K562 (cell line): ENCODE data around the gene GYPC. TPM values are rescaled to one million over a fixed set of nuclear protein-coding genes. Genes with fewer than 3 reads are reported as not detected.

Source experiments
- ATAC-seq: fragments of 200-7000 bp; cut with Tn5 transposase; 3 replicates; pipeline ENCODE4 v1.9.1; 2020; ENCODE audit warnings: moderate library complexity
- BruUV-seq: library from RNA; stranded (reverse); fragments of 400-500 nt; replicated peaks from 2 replicates; lab custom pipeline; 2021; lab: Mats Ljungman, UMichigan
- CTCF ChIA-PET: fragments of 300-600 bp; formaldehyde crosslinking; extraction: SDS; loops from one replicate; lab custom pipeline; 2021; ENCODE audit warnings: low intra/inter-chr PET ratio; lab: Yijun Ruan, JAX
- POLR2A ChIA-PET: fragments of 300-600, 350-650 bp; sonication (Branson Sonifier 250); formaldehyde crosslinking; extraction: SDS; loops from one replicate; lab custom pipeline; 2021; ENCODE audit warnings: antibody characterized with exemption, inconsistent platforms; lab: Yijun Ruan, JAX
- DNase-seq, 4 experiments: peaks; one replicate each; pipeline versions ENCODE4 v3.0.0 to v3.0.0-alpha.2; 2011 to 2018; ENCODE audit warnings: low spot score in 3 of 4, mixed read lengths in 3 of 4; ENCODE audit errors: extremely low read depth in 1 of 4
- FAIRE-seq: peaks from 2 replicates; lab custom pipeline; 2011; peaks lifted over from hg19 to GRCh38; lab: Jason Lieb, UNC
- H2AFZ ChIP-seq: 2 replicates; pipeline ENCODE4 v1.6.0; 2011; ENCODE audit warnings: low read depth, low read length, control low read depth, inconsistent platforms
- H3K27ac ChIP-seq: fragments of 200-600 bp; 3 replicates; pipeline ENCODE4 v1.8.0; 2011; ENCODE audit warnings: low read depth, mild to moderate bottlenecking, control low read depth, inconsistent platforms, low read length, moderate library complexity, mixed read lengths; ENCODE audit errors: extremely low read depth
- H3K27me3 ChIP-seq, 2 experiments: fragments of 300-600 bp in 1 of 2; 2 replicates in 1 of 2; 3 replicates in 1 of 2; pipeline versions ENCODE4 v1.6.0 to v1.8.0; 2011; ENCODE audit warnings: inconsistent platforms in 2 of 2, low read length in 2 of 2, mild to moderate bottlenecking in 1 of 2, mixed read lengths in 1 of 2, moderate library complexity in 1 of 2; ENCODE audit not compliant: control insufficient read depth in 2 of 2, insufficient read depth in 2 of 2
- H3K36me3 ChIP-seq: fragments of 300-600 bp; 3 replicates; pipeline ENCODE4 v1.8.0; 2011; ENCODE audit warnings: mild to moderate bottlenecking, low read length, inconsistent platforms; ENCODE audit not compliant: control insufficient read depth, insufficient read depth
- H3K4me1 ChIP-seq, 2 experiments: fragments of 200-600 bp in 1 of 2; replicated peaks in 1 of 2; 2 replicates in 1 of 2; 3 replicates in 1 of 2; pipeline versions ENCODE4 v1.5.1 to v1.8.0; 2011; ENCODE audit warnings: inconsistent platforms in 2 of 2, low read length in 2 of 2, mild to moderate bottlenecking in 1 of 2, mixed read lengths in 1 of 2, moderate library complexity in 1 of 2; ENCODE audit not compliant: control insufficient read depth in 2 of 2, insufficient read depth in 2 of 2
- H3K4me2 ChIP-seq: 2 replicates; pipeline ENCODE4 v1.6.1; 2011; ENCODE audit warnings: low read length, control low read depth, inconsistent platforms, mixed read lengths; ENCODE audit not compliant: insufficient read depth
- H3K4me3 ChIP-seq: fragments of 200-600 bp; sonication (generic), shearing (Covaris generic); 2 replicates; pipeline ENCODE4 v1.5.1; 2016; ENCODE audit warnings: control low read depth, inconsistent platforms
- H3K79me2 ChIP-seq: fragments of 200-600 bp; 3 replicates; pipeline ENCODE4 v1.8.0; 2011; ENCODE audit warnings: low read length, inconsistent platforms; ENCODE audit not compliant: control insufficient read depth, insufficient read depth
- H3K9ac ChIP-seq, 2 experiments: 2 replicates each; pipeline versions ENCODE4 v1.6.0 to v1.6.1; 2011; ENCODE audit warnings: low read depth in 2 of 2, low read length in 2 of 2, control low read depth in 1 of 2, inconsistent platforms in 1 of 2, mild to moderate bottlenecking in 1 of 2, mixed read lengths in 1 of 2; ENCODE audit not compliant: insufficient read depth in 1 of 2
- H3K9me1 ChIP-seq: one replicate; pipeline ENCODE4 v1.6.0; 2011; ENCODE audit warnings: inconsistent platforms, mild to moderate bottlenecking, low read length, moderate library complexity; ENCODE audit not compliant: control insufficient read depth, insufficient read depth
- H3K9me3 ChIP-seq: replicated peaks from 2 replicates; pipeline ENCODE4 v1.5.1; 2011; ENCODE audit warnings: low read depth, low read length, inconsistent platforms; ENCODE audit not compliant: control insufficient read depth, insufficient read depth
- H4K20me1 ChIP-seq: replicated peaks from 2 replicates; pipeline ENCODE4 v1.6.1; 2011; ENCODE audit warnings: low read length, inconsistent platforms, mixed read lengths; ENCODE audit not compliant: control insufficient read depth, insufficient read depth
- ARID1B ChIP-seq: fragments of 450-650 bp; IDR thresholded peaks from 2 replicates; pipeline ENCODE4 v1.6.1; 2016; ENCODE audit warnings: antibody characterized with exemption, mild to moderate bottlenecking, inconsistent platforms
- ARID2 ChIP-seq: fragments of 450-650 bp; IDR thresholded peaks from 2 replicates; pipeline ENCODE4 v1.6.1; 2017; ENCODE audit warnings: antibody characterized with exemption, mild to moderate bottlenecking
- CBFA2T2 ChIP-seq: fragments of 450-650 bp; conservative IDR thresholded peaks from 2 replicates; pipeline ENCODE4 v1.6.1; 2017; ENCODE audit warnings: mild to moderate bottlenecking
- CCNT2 ChIP-seq: IDR thresholded peaks from 2 replicates; pipeline ENCODE4 v1.6.1; 2011; ENCODE audit warnings: borderline replicate concordance, low read depth, mild to moderate bottlenecking, moderate library complexity, mixed read lengths, low read length; ENCODE audit not compliant: insufficient read length; ENCODE audit errors: extremely low read depth
- CHD2 ChIP-seq: IDR thresholded peaks from 2 replicates; pipeline ENCODE4 v1.6.1; 2011; ENCODE audit warnings: low read depth, low read length
- DEAF1 ChIP-seq: fragments of 450-650 bp; formaldehyde crosslinking; IDR thresholded peaks from 2 replicates; pipeline ENCODE4 v1.4.0; 2020; ENCODE audit warnings: mild to moderate bottlenecking, moderate library complexity
- FUS ChIP-seq: fragments of 200-400 bp; formaldehyde crosslinking; optimal IDR thresholded peaks from 2 replicates; pipeline ENCODE3; 2017; ENCODE audit warnings: low read depth, low read length
- NCOA6 ChIP-seq: fragments of 450-650 bp; IDR thresholded peaks from 2 replicates; pipeline ENCODE4 v1.6.1; 2017; ENCODE audit warnings: mild to moderate bottlenecking
- NFRKB ChIP-seq: fragments of 450-650 bp; IDR thresholded peaks from 2 replicates; pipeline ENCODE4 v1.6.1; 2016; ENCODE audit warnings: low read depth
- TEAD1 ChIP-seq, 2 experiments: fragments of 450-650 bp in 1 of 2; sonication (generic) in 1 of 2; formaldehyde crosslinking; IDR thresholded peaks; 2 replicates each; pipeline versions ENCODE4 v1.4.0 to v1.8.0; 2020 to 2022; ENCODE audit warnings: mild to moderate bottlenecking in 2 of 2, missing genetic modification reagents in 1 of 2
- ZBTB40 ChIP-seq, 2 experiments: fragments of 450-650 bp in 1 of 2; sonication (generic) in 1 of 2; formaldehyde crosslinking in 1 of 2; IDR thresholded peaks; 2 replicates each; pipeline versions ENCODE4 v1.7.1 to v1.9.0; 2016 to 2022; ENCODE audit warnings: inconsistent platforms in 1 of 2, mild to moderate bottlenecking in 1 of 2, missing genetic modification reagents in 1 of 2
- ZNF589 ChIP-seq: fragments of 200-800 bp; sonication (Bioruptor generic); IDR thresholded peaks from 2 replicates; pipeline ENCODE4 v1.6.1; 2016; ENCODE audit warnings: low read depth, missing genetic modification characterization, missing compliant biosample characterization
- WGBS: fragments of 100-300 bp; shearing (Covaris generic); methylation state at CpG from one replicate; pipeline ENCODE4 v1.1.6; 2016; ENCODE audit warnings: low coverage, mixed read lengths; ENCODE audit not compliant: insufficient coverage; ENCODE audit errors: missing lambda C conversion rate; 5-methylcytosine and 5-hydroxymethylcytosine counted together
- in situ Hi-C: fragments of 300-500 bp; cut with MboI; formaldehyde crosslinking; loops from 4 replicates; pipeline ENCODE4 v1.15.0; 2018; ENCODE audit warnings: inconsistent platforms, mixed read lengths
- intact Hi-C: fragments of 100-400 bp; cut with micrococcal nuclease; formaldehyde crosslinking; loops from 2 replicates; pipeline ENCODE4 v1.14.2; 2022
- polyA plus RNA-seq, 8 experiments: library from polyadenylated mRNA; depleted of rRNA in 4 of 8; stranded (reverse) in 5 of 8; unstranded in 3 of 8; fragments of >200 nt; fragmentation: Nextera tagmentation in 2 of 8; fragmentation: Illumina TruSeq in 1 of 8; extraction: Ambion mirVana in 2 of 8; extraction: Trizol in 1 of 8; gene quantifications; 2 replicates each; pipeline versions ENCODE4 v1.2.1 to v1.2.3, GENCODE V29; 2011 to 2014; ENCODE audit warnings: inconsistent platforms in 1 of 8, missing spikeins in 1 of 8
- total RNA-seq, 7 experiments: library from RNA; depleted of rRNA in 6 of 7; stranded (reverse); fragments of >200 nt in 6 of 7; fragmentation: Illumina TruSeq in 2 of 7; extraction: Trizol in 2 of 7; gene quantifications; 2 replicates each; pipeline versions ENCODE4 v1.2.1 to v1.2.3, GENCODE V29; 2011 to 2021; ENCODE audit warnings: low replicate concordance in 1 of 7

Gene GYPC
- total and polyA plus RNA-seq, 9 of the 15 experiments (the other 6 are each of a cell fraction or from before 2014, with no cell fraction given): 50.6 to 282 (median 194) TPM

- Histone ChIP-seq H3K79me2 (peaks cover 83% of the 10 kb centered on the region), H4K20me1 (peaks cover 18% of the 10 kb centered on the region), H3K9ac (peak overlapping the region; percentile 96 to 99), H3K9me3 (no peaks in the 10 kb centered on the region), H3K9me1 (no peaks in the 10 kb centered on the region), H3K36me3 (peaks cover 49% of the 10 kb centered on the region), H3K4me2 (peak overlapping the region; percentile 92), H3K27ac (peak overlapping the region; percentile 92), H3K4me1 (peaks cover 59 to 70% of the 10 kb centered on the region in 2 experiments), H3K27me3 (no peaks in the 10 kb centered on the region), H2AFZ (no peak overlapping the region), H3K4me3 (peak overlapping the region; percentile 82)
- POLR2A ChIA-PET: interaction anchor here (0.6 to 1.8 kb wide), 5 partner anchors 13 to 305 kb away, joined by 3 to 5 read pairs (median 3); no protein-coding TSS in a partner anchor
- WGBS: 24% methylated on average over 2 of the region's 2 CpGs
- CTCF ChIA-PET: no interaction called here
- DNase-seq (no peak), ATAC-seq (no peak), FAIRE-seq (no peak)
- in situ Hi-C loops (no loop called here), intact Hi-C loops (loop anchor here (1.0 kb wide), 1 partner anchor 43 kb away; no protein-coding TSS in a partner anchor)
- BruUV-seq: no TSS peak
- TF ChIP-seq CBFA2T2 (no peak), CCNT2 (no peak), NFRKB (peak; percentile 9; the same call in 1 of the 2 replicates), NCOA6 (no peak), ARID1B (no peak), FUS (no peak), ZBTB40 (IDR thresholded peaks at IDR 0.05) (peak; percentile 9; the same call in 1 of the 2 replicates), ZBTB40 (CRISPR knock-in tag; IDR thresholded peaks at IDR 0.05) (no peak), DEAF1 (CRISPR knock-in tag) (no peak), ARID2 (no peak), TEAD1 (CRISPR knock-in tag; IDR thresholded peaks at IDR 0.05) (no peak), CHD2 (no peak), ZNF589 (CRISPR knock-in tag) (peak; percentile 12; the same call in 1 of the 2 replicates)
These were observed 2.5 kb downstream of the GYPC start for GRCh38 chr2:126658319-126658904.
